HCT116 (cell line): Measurements from ENCODE around the gene IGFBP1. TPM values are rescaled to one million over a fixed set of nuclear protein-coding genes. Genes with fewer than 3 reads are reported as not detected.

Experiments
- ATAC-seq: fragments of 200-7000 bp; cut with Tn5 transposase; 2 replicates; pipeline ENCODE4 v1.9.1; 2020; ENCODE audit warnings: mild to moderate bottlenecking, moderate library complexity
- BruUV-seq: library from RNA; stranded (reverse); fragments of 400-500 nt; replicated peaks from 2 replicates; lab custom pipeline; 2021; lab: Mats Ljungman, UMichigan
- CTCF ChIA-PET: fragments of 300-600 bp; sonication (Branson Sonifier 250); formaldehyde crosslinking; loops from one replicate; lab custom pipeline; 2021; ENCODE audit warnings: antibody characterized with exemption; lab: Charles Lee
- POLR2A ChIA-PET: fragments of 300-600, 350-600 bp; sonication (Branson Sonifier 250); formaldehyde crosslinking; loops from one replicate; lab custom pipeline; 2021; ENCODE audit warnings: antibody characterized with exemption; lab: Charles Lee
- RAD21 ChIA-PET, 2 experiments: fragments of 300-600 bp; sonication (Branson Sonifier 250); formaldehyde crosslinking; loops; one replicate each; lab custom pipeline; 2023; ENCODE audit warnings: low total read pairs in 2 of 2; ENCODE audit not compliant: uncharacterized antibody in 2 of 2, unreplicated experiment in 2 of 2, low non-redundant PET in 1 of 2; lab: Charles Lee
- DNase-seq: peaks from one replicate; pipeline ENCODE4 v3.0.0-alpha.2; 2010; ENCODE audit warnings: low read depth, low spot score
- H2AFZ ChIP-seq: fragments of 200-600 bp; shearing (Covaris generic), sonication (generic); 2 replicates; pipeline ENCODE4 v1.6.1; 2017; ENCODE audit warnings: low read depth, mixed run types, mixed read lengths, antibody characterized with exemption, low read length; ENCODE audit not compliant: poor library complexity, severe bottlenecking
- H3K27ac ChIP-seq: 2 replicates; pipeline ENCODE4 v1.5.1; 2012; ENCODE audit warnings: low read depth, low read length
- H3K27me3 ChIP-seq: fragments of 200-600 bp; sonication (generic); 2 replicates; pipeline ENCODE4 v1.6.1; 2016; ENCODE audit warnings: mixed run types, low read length, mixed read lengths; ENCODE audit not compliant: insufficient read depth
- H3K36me3 ChIP-seq, 2 experiments: fragments of 200-500 bp in 1 of 2; fragments of 200-600 bp in 1 of 2; sonication (Bioruptor generic) in 1 of 2; sonication (generic) in 1 of 2; 2 replicates each; pipeline versions ENCODE4 v1.5.1 to v1.6.1; 2014 to 2016; ENCODE audit warnings: low read length in 2 of 2, inconsistent platforms in 1 of 2, mixed read lengths in 1 of 2, mixed run types in 1 of 2; ENCODE audit not compliant: insufficient read depth in 2 of 2, control insufficient read depth in 1 of 2
- H3K4me1 ChIP-seq, 2 experiments: fragments of 200-600 bp in 1 of 2; sonication (generic) in 1 of 2; 2 replicates each; pipeline versions ENCODE4 v1.5.1 to v1.6.1; 2012 to 2017; ENCODE audit warnings: low read length in 2 of 2, inconsistent platforms in 1 of 2, mild to moderate bottlenecking in 1 of 2, mixed read lengths in 1 of 2, mixed run types in 1 of 2, moderate library complexity in 1 of 2; ENCODE audit not compliant: insufficient read depth in 2 of 2, control insufficient read depth in 1 of 2
- H3K4me2 ChIP-seq: fragments of 200-600 bp; sonication (generic); 2 replicates; pipeline ENCODE4 v1.6.1; 2017; ENCODE audit warnings: mixed run types, low read length, mixed read lengths
- H3K4me3 ChIP-seq, 2 experiments: fragments of 200-600 bp in 1 of 2; sonication (generic) in 1 of 2; replicated peaks in 1 of 2; 2 replicates each; pipeline ENCODE4 v1.5.1; 2011 to 2016; ENCODE audit warnings: low read length in 2 of 2, control low read depth in 1 of 2, low read depth in 1 of 2, mild to moderate bottlenecking in 1 of 2, mixed read lengths in 1 of 2, mixed run types in 1 of 2
- H3K79me2 ChIP-seq: fragments of 200-600 bp; sonication (generic); 2 replicates; pipeline ENCODE4 v1.6.1; 2017; ENCODE audit warnings: mild to moderate bottlenecking, mixed run types, low read length, moderate library complexity, mixed read lengths; ENCODE audit not compliant: insufficient read depth
- H3K9ac ChIP-seq: fragments of 200-600 bp; sonication (generic); 2 replicates; pipeline ENCODE4 v1.6.1; 2016; ENCODE audit warnings: low read length, mixed read lengths
- H3K9me2 ChIP-seq: fragments of 200-600 bp; sonication (generic), shearing (Covaris generic); 2 replicates; pipeline ENCODE4 v1.6.1; 2017; ENCODE audit warnings: mixed run types, mild to moderate bottlenecking, moderate library complexity; ENCODE audit not compliant: insufficient read depth
- H3K9me3 ChIP-seq, 2 experiments: fragments of 200-500 bp in 1 of 2; fragments of 200-600 bp in 1 of 2; sonication (Bioruptor generic) in 1 of 2; sonication (generic) in 1 of 2; 2 replicates each; pipeline ENCODE4 v1.6.1; 2014 to 2017; ENCODE audit warnings: low read length in 2 of 2, mixed read lengths in 2 of 2, inconsistent platforms in 1 of 2, low read depth in 1 of 2, mild to moderate bottlenecking in 1 of 2, mixed run types in 1 of 2, moderate library complexity in 1 of 2; ENCODE audit not compliant: control insufficient read depth in 1 of 2, insufficient read depth in 1 of 2
- H4K20me1 ChIP-seq: fragments of 200-600 bp; sonication (generic), shearing (Covaris generic); 2 replicates; pipeline ENCODE4 v1.6.1; 2017; ENCODE audit warnings: mixed run types, mild to moderate bottlenecking, moderate library complexity; ENCODE audit not compliant: insufficient read depth
- CEBPB ChIP-seq: IDR thresholded peaks from 2 replicates; pipeline ENCODE4 v1.6.1; 2012; ENCODE audit warnings: low read depth
- EGR1 ChIP-seq: IDR thresholded peaks from 2 replicates; pipeline ENCODE4 v1.6.1; 2012; ENCODE audit warnings: low read depth
- EZH2phosphoT487 ChIP-seq: fragments of 200-600 bp; IDR thresholded peaks from 2 replicates; pipeline ENCODE4 v1.6.1; 2018; ENCODE audit warnings: antibody characterized with exemption, borderline replicate concordance
- POLR2A ChIP-seq: IDR thresholded peaks from 2 replicates; pipeline ENCODE4 v1.7.0; 2011; ENCODE audit warnings: borderline replicate concordance; ENCODE audit not compliant: insufficient read depth, insufficient read length; ENCODE audit errors: extremely low read depth
- POLR2AphosphoS5 ChIP-seq: IDR thresholded peaks from 2 replicates; pipeline ENCODE4 v1.6.1; 2011; ENCODE audit warnings: mild to moderate bottlenecking, low read depth, low read length, moderate library complexity
- SIN3A ChIP-seq: IDR thresholded peaks from 2 replicates; pipeline ENCODE4 v1.6.1; 2012; ENCODE audit warnings: low read depth
- SP1 ChIP-seq: IDR thresholded peaks from 2 replicates; pipeline ENCODE4 v1.6.1; 2012; ENCODE audit warnings: low read depth
- ZFX ChIP-seq: fragments of 450-650 bp; IDR thresholded peaks from 2 replicates; pipeline ENCODE4 v1.6.1; 2017
- intact Hi-C: fragments of 100-400 bp; cut with micrococcal nuclease; formaldehyde crosslinking; loops from 2 replicates; pipeline ENCODE4 v1.10.0; 2022
- total RNA-seq: library from RNA; stranded (reverse); gene quantifications from one replicate; pipeline ENCODE4 v1.2.1, GENCODE V29; 2021; ENCODE audit not compliant: unreplicated experiment

Gene IGFBP1
- total RNA-seq, 1 experiment from 2014 or later = 0.20 TPM

DNA sequence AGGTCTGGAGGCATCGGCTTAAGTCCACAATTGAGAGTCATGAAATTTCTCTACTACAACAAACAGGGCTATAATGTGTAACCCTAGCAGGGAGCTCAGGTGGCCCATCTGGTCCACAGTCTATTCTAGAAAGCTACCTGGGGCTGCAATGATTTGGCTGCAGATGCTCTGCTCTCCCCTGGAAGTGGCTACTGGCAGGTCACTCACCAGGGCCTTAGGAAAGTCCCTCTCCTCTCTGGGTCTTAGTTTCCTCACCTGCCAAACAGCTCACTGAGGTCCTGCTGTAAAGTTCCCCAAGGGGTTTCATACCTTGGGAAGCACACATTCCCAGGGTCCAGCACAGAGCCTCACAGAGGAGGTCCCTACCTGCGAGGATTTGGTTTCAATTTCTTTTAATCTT, 30.3 kb downstream of the IGFBP1 start:
- Histone ChIP-seq H3K27ac (no peak overlapping the region), H3K9ac (no peak overlapping the region), H2AFZ (no peak overlapping the region), H3K4me1 (peaks cover 3 to 31% of the 10 kb centered on the region in 2 experiments; a peak in 2 of 4 replicates), H3K27me3 (peaks cover 8% of the 10 kb centered on the region; the same call in 1 of the 2 replicates), H3K79me2 (no peaks in the 10 kb centered on the region), H3K9me3 (no peaks in the 10 kb centered on the region)
- DNase-seq = no peak
- ChIA-PET POLR2A (no interaction called here), RAD21 (no interaction called here)
- TF ChIP-seq EGR1 (no peak), SP1 (no peak), EZH2phosphoT487 (no peak), SIN3A (no peak), CEBPB (no peak), POLR2A (no peak), ZFX (no peak)
- TF ChIP-seq, all 23 proteins: peak for 0
- H3K4me3 ChIP-seq = no peak overlapping the region
- ATAC-seq = no peak
- H4K20me1 ChIP-seq = no peaks in the 10 kb centered on the region
- H3K36me3 ChIP-seq = no peaks in the 10 kb centered on the region
- CTCF ChIA-PET = interaction anchor here (0.8 to 1.2 kb wide), 2 partner anchors 16 to 20 kb away, joined by 3 to 5 read pairs; no protein-coding TSS in a partner anchor
- intact Hi-C loops = no loop called here
- no peak overlapping the region for H3K4me2 ChIP-seq
- BruUV-seq = no TSS peak
- no peaks in the 10 kb centered on the region for H3K9me2 ChIP-seq

DNA sequence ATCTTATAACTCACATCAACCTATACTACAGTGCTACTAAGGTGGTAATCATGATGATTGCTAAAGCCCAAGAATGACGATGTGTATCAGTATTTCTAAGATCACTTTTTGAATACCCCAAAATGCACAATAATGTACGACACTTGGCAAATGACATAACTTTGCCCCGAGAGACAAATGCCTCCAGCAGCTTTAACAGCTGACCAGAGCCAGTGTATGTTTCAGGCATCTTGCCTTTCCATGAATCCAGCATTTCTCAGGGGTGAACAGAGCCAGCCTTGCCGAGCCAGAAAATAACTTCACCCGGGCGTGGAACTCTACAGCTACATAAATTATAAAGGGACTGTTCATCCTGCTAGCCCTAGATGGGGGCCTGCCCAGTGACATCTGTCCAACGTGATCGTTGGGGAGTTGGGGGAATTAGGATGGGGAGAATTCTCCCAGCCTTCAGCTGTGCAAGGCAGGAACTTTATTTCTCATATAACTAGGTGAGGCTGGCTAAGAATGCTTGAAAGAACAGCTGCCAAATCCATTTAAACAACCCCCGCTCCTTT, 31.0 kb downstream of the IGFBP1 start:
- Histone ChIP-seq H3K4me3 (no peak overlapping the region), H4K20me1 (no peaks in the 10 kb centered on the region), H2AFZ (no peak overlapping the region), H3K9me3 (no peaks in the 10 kb centered on the region), H3K27me3 (peaks cover 8% of the 10 kb centered on the region; the same call in 1 of the 2 replicates), H3K36me3 (no peaks in the 10 kb centered on the region), H3K9me2 (no peaks in the 10 kb centered on the region), H3K27ac (no peak overlapping the region), H3K4me2 (no peak overlapping the region), H3K79me2 (no peaks in the 10 kb centered on the region), H3K4me1 (peaks cover 3 to 31% of the 10 kb centered on the region in 2 experiments; a peak in 2 of 4 replicates), H3K9ac (no peak overlapping the region)
- no TSS peak for BruUV-seq
- ATAC-seq (no peak), DNase-seq (no peak)
- RAD21 ChIA-PET = no interaction called here
- TF ChIP-seq POLR2A (no peak), POLR2AphosphoS5 (no peak)
- intact Hi-C loops = no loop called here
- CTCF ChIA-PET = interaction anchor here (0.8 kb wide), 2 partner anchors 19 to 1182 kb away, joined by 3 to 5 read pairs; no protein-coding TSS in a partner anchor
- POLR2A ChIA-PET = no interaction called here
